NB4 (cell line): Measurements from ENCODE around the gene UNK.

Experiments used
- DNase-seq: peaks from one replicate; pipeline ENCODE4 v3.0.0; 2010; ENCODE audit warnings: low read depth
- H3K4me3 ChIP-seq: one replicate; pipeline ENCODE4 v1.5.1; 2011; ENCODE audit warnings: mild to moderate bottlenecking, low read depth, low read length, moderate library complexity
- MYC ChIP-seq: IDR thresholded peaks from 2 replicates; pipeline ENCODE4 v1.6.1; 2011; ENCODE audit warnings: low read depth, low read length
- POLR2A ChIP-seq: IDR thresholded peaks from 2 replicates; pipeline ENCODE4 v1.6.1; 2011; ENCODE audit warnings: mild to moderate bottlenecking; ENCODE audit not compliant: insufficient read length; ENCODE audit errors: extremely low read depth
- TF ChIP-seq, protein P1 (sequence below): IDR thresholded peaks from one replicate; pipeline ENCODE4 v1.5.1; 2012; ENCODE audit warnings: low read depth, low read length
- TF ChIP-seq, protein P2 (sequence below): IDR thresholded peaks from 2 replicates; pipeline ENCODE4 v1.6.1; 2011; ENCODE audit warnings: low read depth, low read length

Gene UNK

DNA sequence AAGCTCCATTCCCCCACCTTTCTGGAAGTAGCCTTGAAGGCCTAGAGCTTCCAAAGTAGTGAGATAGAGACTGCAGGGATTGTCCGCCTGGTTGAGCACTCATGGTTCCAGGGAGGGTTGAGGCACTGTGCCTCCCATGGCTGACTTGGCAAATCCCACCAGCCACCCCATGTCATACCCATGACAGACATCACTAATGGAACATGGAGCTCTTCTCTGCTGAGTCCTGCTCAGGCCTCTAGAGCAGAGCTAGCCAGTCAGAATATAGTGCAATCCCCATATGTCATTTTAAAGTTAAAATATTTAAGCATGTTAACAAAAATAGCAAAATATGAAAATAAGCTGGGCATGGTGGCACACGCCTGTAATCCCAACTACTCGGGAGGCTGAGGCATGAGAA, 30.8 kb downstream of the UNK start:
- TF ChIP-seq MYC, result no peak
- DNase-seq, result no peak
- no peak overlapping the region for H3K4me3 ChIP-seq

DNA sequence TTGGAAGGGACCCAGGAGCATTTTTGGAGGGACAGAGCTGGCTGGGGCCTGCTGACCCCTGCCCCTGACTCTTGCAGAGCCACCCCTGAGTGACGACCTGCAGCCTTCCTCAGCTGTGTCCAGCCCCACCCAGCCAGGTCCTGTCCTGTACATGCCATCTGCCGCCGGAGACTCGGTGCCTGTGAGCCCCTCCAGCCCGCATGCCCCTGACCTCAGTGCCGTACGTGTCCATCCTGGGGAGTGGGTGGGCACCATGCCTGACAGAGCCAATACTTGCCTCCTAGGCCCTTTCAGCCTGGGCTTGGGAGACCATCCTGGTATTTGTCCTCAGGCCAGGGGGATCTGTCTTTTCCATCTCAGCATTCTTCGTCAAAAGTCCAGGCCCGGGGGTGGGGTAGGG, 32.1 kb downstream of the UNK start:
- TF ChIP-seq, protein P1, sequence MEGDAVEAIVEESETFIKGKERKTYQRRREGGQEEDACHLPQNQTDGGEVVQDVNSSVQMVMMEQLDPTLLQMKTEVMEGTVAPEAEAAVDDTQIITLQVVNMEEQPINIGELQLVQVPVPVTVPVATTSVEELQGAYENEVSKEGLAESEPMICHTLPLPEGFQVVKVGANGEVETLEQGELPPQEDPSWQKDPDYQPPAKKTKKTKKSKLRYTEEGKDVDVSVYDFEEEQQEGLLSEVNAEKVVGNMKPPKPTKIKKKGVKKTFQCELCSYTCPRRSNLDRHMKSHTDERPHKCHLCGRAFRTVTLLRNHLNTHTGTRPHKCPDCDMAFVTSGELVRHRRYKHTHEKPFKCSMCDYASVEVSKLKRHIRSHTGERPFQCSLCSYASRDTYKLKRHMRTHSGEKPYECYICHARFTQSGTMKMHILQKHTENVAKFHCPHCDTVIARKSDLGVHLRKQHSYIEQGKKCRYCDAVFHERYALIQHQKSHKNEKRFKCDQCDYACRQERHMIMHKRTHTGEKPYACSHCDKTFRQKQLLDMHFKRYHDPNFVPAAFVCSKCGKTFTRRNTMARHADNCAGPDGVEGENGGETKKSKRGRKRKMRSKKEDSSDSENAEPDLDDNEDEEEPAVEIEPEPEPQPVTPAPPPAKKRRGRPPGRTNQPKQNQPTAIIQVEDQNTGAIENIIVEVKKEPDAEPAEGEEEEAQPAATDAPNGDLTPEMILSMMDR, result no peak
- no peak for TF ChIP-seq POLR2A
- H3K4me3 ChIP-seq, result no peak overlapping the region
- DNase-seq, result no peak

GRCh38 chr17:75817571-75817970, 33.0 kb downstream of the UNK start:
- H3K4me3 ChIP-seq, result no peak overlapping the region
- no peak for DNase-seq
- TF ChIP-seq POLR2A, result no peak
- TF ChIP-seq, protein P2, sequence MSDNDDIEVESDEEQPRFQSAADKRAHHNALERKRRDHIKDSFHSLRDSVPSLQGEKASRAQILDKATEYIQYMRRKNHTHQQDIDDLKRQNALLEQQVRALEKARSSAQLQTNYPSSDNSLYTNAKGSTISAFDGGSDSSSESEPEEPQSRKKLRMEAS, result no peak
- TF ChIP-seq, protein P1, result no peak

- TF ChIP-seq, protein P2, result no peak
- TF ChIP-seq, protein P1, result no peak
- TF ChIP-seq POLR2A, result no peak
- no peak for TF ChIP-seq MYC
- DNase-seq, result no peak
- H3K4me3 ChIP-seq, result no peak overlapping the region
Measured at GRCh38 chr17:75818326-75818885, 33.8 kb downstream of the UNK start.

- TF ChIP-seq, protein P2, result no peak
- TF ChIP-seq POLR2A (no peak), MYC (no peak)
- TF ChIP-seq, protein P1, result no peak
- DNase-seq, result no peak
- H3K4me3 ChIP-seq, result no peak overlapping the region
Measured at GRCh38 chr17:75819116-75819515, 34.5 kb downstream of the UNK start.

- TF ChIP-seq, protein P2, result no peak
- TF ChIP-seq, protein P1, result no peak
- TF ChIP-seq MYC, result no peak
- no peak for TF ChIP-seq POLR2A
Measured at GRCh38 chr17:75819678-75820077, 35.1 kb downstream of the UNK start.

More at GRCh38 chr17:75819678-75820077, 35.1 kb downstream of the UNK start:
- DNase-seq, result no peak
- no peak overlapping the region for H3K4me3 ChIP-seq
